Activated CD8-positive, alpha-beta memory T cell treated with anti-CD3 and anti-CD28 coated beads for 24 hours (primary cell): ENCODE measurements around the gene C3orf20.
"Not testable (repeated sequence)": the region's sequence is repeated elsewhere in the genome, so short reads cannot be mapped to it uniquely, and the experiment has no call there.

Experiments
- DNase-seq: peaks from one replicate; pipeline ENCODE4 v3.0.0-alpha.2; 2020

Gene C3orf20

DNA sequence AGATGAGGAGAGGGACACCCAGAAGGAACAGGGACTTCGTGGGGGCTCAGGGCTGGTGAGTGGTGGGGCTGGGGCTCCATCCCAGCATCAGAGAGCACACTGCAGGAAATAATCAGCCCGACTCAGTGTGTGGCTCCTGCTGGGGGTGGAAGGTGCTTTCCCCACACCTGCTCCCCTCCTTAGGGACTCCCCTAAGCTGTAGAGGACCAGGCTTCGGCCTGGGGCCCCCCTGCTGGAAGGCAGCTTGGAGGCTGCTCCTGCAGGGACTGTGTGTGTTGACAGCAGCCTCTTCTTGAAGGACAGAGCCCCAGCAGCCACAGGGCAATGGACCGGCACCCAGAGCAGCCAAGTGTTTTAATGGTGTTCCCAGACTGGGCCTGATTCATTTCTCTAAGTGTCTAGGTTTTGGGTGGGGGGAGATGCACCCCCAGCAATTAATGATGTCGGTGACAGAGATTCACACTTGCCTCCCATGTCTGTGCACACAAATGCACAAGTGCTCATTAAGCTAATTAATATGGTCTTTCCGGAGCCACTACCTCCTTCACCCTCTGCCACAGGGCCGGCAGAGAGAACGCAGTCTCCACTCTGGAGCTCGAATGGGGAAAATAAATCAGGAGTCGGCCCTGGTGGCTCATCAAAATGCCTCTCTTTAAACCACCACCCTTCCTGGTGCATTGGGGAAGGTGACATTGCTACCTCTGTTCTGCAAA is 126.9 kb downstream of the C3orf20 start:
- no peak for DNase-seq

GRCh38 chr3:14802381-14802731 is 127.4 kb downstream of the C3orf20 start:
- no peak for DNase-seq

DNA sequence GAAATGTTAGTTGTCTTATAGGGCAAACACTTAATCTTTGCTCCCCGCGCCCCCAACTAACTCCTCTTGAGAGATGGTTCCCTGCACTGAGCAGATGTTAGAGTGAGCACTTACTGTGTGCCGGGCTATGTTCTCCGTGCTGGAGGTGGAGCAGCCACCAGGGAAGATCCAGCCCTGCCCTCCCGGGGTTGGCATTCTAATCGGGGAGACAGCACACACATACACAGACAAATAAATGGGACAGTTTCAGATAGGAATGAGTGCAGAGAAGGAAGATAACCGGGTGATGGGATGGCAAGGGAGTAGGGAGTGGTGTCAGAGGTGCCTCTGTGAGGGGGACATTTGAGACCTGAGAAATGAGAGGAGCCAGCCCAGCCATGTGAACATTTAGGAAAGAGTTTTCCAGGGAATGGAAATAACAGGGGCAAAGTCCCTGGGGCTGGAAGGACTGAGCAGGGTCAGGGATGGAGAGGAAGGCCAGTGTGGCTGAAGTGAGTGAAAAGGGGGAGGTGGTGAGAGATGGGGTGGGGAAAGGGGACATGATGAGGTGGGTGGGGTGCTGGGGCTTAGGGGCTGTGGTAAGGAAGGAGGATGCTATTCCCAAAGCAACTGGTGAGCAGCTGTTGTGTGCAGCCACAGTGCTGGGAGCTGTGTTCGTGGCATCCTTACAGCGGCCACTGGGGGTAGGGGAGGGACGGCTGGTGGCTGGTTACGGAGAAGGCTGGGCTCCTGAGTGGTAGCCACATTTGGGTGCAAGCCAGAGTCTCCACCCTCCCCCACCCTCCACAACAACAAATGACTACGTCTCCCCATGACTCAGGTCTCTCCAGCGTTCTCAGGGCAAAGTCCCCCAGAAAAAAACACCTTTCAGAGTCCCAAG is 128.4 kb downstream of the C3orf20 start:
- no peak for DNase-seq

DNA sequence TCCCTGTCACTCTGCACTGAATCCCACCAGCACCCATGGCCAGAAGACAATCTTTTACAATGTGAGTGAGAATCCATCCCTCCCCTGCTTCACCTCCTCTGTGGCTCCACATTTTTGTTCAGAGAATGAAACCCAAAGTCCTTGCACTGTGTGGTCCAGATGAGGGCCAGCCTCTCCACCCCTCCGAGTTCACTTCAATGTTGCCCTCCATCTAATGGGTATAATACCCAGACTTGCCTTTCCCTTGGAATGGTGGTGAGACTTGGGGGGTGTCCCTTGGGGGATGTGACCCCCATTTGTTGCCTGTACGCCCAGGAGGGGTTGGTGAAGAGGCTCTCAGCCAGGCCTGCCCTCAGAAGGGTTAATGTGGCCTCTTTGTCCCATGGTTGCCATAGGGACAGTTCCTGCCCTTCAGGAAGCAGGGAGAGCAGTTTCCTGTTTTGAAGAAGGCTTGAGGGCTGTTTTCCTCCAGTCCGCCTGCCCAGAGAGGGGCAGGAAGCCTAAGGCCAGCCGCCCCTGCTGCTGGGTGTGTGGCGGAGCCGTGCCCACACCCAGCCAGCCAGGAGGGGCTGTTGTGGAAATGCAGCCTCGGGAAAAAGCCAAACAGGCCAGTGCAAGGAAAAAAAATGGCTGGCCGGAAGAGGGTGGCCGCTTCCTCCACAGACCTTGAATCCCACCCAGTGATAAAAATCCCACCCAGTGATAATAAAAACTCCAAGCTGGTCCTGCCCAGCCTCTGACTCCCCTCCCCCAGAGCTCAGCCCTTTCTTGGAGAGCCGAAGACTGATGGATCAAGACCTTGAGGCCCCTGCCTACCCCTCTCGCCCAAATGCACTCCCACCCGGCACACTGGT is 129.3 kb downstream of the C3orf20 start:
- no peak for DNase-seq

GRCh38 chr3:14804835-14805780 is 130.2 kb downstream of the C3orf20 start:
- no peak for DNase-seq

DNA sequence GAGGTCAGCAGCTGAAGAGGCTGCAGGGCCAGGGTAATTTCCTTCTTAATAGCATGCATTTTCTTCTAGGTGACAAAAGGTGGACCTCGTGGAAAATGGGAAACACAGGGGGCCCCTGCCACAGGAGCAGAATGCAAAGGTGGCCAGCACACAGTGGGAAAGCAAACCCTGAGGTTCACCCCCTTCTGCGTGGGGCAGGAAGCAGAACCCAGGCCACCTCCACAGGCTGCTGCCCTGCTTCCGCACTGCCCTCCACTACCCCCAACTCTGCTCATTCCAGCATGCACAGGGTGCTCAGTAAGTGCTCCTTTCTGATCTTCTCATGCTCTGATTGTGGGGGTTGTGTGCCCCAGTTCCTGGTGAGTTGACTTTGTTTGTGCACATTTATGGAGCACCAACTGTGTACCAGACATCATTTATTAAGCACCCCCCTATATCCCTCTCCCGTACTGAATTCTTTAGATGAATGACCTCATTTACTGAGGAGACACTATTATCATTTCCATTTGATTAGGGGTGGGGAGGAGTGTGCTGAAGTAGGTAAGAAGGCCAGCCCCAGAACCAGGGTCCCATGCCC is 131.1 kb downstream of the C3orf20 start:
- DNase-seq: no peak

DNA sequence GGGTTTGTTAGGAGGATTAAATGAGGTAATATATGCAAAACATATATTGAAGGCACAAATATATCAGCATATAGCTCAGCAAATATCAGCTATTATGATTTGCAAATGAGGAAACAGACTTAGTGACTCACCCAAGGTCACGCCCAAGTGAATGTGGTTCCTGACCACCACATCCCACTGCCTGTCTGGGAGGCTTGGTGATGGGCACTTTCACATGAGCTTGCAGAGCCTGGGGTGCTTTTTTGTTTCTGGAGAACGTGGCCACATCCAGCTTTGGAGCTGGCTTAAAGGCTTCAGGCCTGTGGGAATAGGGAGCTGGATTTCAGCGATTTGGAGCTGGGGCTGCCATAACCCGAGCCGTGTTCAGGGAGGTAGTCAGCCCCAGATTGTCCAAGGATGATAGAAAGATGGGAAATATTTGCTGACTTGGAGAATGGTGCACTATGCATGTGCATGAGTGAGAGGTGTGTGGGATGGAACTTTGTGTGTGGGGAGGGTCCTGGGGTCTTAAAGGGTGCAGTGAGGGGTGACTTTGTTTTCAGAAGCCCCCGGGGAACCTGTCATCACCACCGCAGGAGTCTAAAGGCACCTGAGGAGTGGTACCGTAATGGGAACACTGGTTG is 131.8 kb downstream of the C3orf20 start:
- no peak for DNase-seq

DNA sequence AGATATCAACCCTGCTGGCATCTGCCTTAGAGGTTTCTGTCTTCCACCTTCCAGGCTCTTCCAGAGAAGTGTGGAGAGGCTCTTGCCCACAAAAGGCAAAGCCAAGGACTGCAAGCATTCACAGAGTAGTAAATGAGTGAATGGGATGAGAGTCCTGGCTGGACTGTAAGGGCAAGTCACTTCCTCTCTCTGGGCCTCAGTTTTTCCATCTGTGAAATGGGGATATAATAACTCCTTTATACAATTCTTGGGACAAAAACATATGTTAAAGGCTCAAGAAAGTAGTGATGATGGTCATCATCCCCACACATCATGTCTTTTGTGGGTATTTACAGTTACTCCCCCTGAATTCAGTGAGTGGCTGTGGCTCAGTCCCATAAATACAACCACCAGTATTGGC is 133.1 kb downstream of the C3orf20 start:
- DNase-seq: no peak

- no peak for DNase-seq
Observed at GRCh38 chr3:14808502-14809266, 133.7 kb downstream of the C3orf20 start.

- not testable (repeated sequence) for DNase-seq
Observed at GRCh38 chr3:14809611-14810010, 134.7 kb downstream of the C3orf20 start.

- no peak for DNase-seq
Observed at GRCh38 chr3:14810070-14810791, 135.3 kb downstream of the C3orf20 start.

GRCh38 chr3:14810801-14811661 is 136.1 kb downstream of the C3orf20 start:
- DNase-seq: no peak

DNA sequence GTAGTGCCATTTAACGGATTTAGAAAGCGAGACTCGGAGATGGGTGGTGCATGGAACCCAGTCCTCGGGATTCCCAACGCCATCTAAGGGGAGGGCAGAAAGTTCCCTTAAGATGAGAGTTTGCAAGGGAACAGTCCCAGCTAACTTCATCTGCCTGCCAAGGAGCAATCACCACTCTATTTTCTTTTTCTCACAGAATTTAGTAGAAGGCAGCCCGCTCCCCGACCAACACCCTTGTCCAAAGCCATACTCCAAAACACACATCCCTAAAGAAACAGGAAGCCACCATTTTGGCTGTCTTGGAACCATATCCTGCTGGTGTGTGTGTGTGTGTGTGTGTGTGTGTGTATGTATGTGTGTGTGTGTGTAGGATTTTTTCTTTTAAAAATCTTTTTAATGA is 136.7 kb downstream of the C3orf20 start:
- no peak for DNase-seq

DNA sequence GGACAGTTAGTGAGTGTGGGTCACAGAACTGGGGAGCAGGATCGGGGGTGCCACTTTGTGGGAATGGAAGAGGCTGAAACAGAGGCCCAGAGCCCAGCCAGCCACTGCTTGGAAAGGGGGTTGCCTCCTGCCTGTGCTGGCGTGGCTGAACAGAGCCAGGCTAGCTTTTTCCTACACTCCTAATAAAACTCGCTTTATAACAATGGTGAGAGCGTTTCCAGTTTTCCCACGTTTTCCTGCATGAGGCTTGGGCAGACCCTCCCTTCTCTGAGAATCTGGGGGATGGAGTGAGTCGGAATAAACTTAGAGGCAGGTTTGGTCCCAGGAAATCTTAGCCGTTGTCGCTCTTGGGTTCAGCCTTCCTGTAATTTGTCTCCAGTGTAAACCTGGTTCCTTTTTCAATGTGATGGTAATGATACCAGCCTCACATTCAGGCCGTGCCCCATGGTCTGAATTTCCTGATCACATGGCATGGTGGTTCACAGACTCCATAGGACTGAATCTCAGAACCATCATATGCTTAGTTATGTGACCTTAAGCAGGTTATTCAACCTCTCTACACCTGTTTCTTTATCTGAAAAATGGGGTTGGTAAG is 137.4 kb downstream of the C3orf20 start:
- no peak for DNase-seq

DNA sequence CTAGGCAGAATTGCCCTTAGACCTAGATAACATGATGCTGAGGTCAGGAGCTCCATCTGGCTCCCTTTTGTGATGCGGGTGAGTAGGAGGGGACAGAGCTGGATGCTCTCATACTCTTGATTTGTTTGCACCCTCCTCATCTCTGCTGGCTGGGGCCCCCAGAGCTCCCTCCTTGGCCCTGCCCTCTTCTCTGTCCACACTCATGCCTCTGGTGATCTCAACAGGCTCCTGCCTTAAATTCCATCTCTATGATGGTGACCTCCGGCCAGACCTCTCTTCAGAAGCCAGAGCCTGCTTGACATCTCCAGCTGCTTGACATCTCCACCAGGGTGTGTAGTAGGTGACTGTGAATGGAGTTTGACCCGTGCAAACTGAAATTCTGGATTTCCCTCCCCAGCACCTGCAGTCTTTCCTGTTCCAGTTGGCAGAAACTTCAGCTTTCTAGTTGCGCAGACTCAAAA is 139.5 kb downstream of the C3orf20 start:
- no peak for DNase-seq

DNA sequence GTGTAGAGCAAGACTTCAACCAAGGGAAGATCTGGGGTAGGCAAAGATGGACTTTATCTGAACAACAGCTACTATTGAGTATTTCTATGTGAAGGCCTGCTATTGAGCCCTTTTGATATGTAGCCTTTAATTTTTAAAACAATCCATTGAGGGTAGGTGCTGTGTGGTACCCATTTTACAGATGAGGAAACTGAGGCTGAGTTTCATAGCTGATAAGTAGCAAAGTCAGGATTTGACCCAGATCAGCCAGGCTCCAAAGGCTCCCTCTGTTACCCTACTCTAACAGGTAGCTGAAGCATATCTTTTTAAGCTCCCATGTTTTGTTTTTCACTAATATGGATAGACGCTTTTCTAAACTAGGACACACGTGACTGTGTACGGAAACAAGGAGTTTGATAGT is 141.4 kb downstream of the C3orf20 start:
- no peak for DNase-seq

DNA sequence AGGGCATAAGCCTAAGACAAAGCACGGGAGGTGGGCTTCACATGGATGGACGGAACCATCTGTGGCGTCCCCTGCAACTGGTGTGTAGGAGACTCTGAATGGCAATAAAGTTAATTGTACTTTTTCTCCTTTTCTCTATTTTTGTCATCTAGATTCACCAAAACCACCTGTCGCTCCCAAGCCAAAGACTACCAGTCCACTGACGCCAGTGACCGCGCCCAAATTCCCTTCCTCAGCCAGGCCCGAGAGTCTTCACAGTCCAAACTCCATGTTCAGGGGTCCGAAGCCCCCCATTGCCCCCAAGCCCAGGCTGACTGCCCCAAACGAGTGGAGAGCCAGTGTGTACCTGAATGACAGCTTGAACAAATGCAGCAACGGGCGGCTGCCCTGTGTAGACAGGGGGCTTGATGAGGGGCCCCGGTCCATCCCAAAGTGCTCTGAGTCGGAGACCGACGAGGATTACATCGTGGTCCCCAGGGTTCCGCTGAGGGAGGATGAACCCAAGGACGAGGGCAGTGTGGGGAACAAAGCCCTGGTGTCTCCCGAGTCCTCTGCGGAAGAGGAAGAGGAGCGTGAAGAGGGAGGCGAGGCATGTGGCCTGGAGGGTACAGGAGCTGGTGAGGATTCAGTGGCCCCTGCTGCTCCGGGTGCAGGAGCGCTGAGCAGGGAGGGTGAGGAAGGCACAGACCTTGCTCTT is 144.0 kb downstream of the C3orf20 start, which contains the start of gene FGD5:
Gene FGD5, plus strand, starts transcription at position 159 of the 697 bp plus-strand sequence. Its CDS starts 110 bp downstream, at position 269.
- no peak for DNase-seq
